Limb (tissue), 2 donors: ENCODE results near the gene SMIM10.
A peak's percentile ranks its signal among the peaks of the same experiment; 100 is the strongest.
"Not testable (repeated sequence)": the region's sequence is repeated elsewhere in the genome, so short reads cannot be mapped to it uniquely, and the experiment has no call there.

Source experiments
- DNase-seq, 2 donors: peaks; one replicate each; pipeline ENCODE4 v3.0.0-alpha.2; 2016; ENCODE audit errors: extremely low spot score in 2 of 2

Gene SMIM10

DNA sequence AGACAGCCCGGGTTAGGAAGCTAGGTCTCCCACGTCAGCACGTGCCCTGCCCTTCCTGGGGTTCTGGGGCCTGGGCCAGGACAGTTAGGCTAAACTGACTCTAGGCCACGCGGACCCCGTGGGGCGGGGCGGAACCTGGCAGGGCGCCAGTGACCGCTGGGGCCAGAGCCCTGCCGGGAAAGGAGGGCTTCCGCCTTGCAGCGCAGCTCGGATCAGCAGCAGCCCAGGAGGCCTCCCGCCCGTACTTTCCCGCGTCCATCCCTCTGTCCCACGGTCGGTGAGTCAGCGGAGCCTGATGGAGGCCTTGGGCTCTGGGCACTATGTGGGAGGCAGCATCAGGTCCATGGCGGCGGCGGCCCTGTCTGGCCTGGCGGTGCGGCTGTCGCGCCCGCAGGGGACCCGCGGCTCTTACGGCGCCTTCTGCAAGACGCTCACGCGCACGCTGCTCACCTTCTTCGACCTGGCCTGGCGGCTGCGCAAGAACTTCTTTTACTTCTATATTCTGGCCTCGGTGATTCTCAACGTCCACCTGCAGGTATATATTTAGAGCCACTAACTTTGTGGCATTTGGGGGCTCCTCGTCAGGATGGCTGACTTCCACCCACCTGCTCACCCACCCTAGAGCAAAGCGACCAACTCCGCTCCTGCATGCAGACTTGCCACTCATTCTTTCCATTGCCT lies at the start of gene SMIM10:
SMIM10 (plus strand) TSS at position 191 of the 681 bp plus-strand sequence; CDS start at position 296, 105 bp downstream.
- peak in 1 of 2 donors; percentile 66 for DNase-seq

DNA sequence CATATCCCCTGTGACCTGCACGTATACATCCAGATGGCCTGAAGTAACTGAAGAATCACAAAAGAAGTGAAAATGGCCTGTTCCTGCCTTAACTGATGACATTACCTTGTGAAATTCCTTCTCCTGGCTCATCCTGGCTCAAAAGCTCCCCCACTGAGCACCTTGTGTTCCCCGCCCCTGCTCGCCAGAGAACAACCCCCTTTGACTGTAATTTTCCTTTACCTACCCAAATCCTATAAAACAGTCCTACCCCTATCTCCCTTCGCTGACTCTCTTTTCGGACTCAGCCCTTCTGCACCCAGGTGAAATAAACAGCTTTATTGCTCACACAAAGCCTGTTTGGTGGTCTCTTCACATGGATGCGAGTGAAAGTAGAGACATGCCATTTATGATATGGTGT lies 44.4 kb upstream of the SMIM10 start:
- not testable (repeated sequence) for DNase-seq

DNA sequence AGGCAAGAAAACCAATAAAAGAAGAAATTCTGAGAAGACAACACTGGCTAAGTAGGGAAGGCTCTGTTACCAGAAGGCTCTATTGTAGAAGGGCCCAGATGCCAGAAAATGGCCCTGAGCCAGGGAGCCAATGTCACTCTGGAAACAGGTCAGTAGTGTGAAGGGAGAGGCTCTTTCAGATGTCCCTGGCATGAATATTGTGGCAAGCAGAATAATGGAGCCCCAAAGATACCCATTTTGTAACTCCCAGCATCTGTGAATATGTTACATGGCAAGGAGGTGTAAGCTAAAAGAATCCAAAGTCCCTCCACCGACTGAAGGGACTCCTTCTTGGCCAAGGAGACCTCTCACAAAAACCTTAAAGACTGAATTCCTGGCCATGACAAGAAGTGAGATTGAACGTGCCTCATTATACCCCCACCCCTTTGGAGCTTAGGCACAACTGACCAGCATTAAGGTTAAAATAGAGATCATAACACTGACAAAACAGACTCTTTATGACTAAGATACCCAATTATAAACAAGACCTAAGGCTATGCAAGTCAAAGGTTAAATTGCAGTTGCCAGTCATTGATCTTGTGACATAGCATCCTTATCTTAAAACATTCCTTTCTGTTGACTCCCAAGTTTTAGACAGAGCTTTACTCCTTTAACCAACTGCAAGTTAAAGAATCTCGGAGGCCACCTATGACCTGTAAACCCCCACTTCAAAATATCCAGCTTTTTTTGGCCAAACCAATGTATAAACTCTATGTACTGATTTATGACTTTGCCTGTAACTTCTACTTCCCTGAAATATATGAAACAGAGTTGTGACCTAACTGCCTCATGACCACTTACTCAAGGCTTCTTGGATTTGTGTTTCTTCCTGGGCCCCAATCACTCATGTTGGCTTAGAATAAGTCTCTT lies 42.2 kb upstream of the SMIM10 start:
- DNase-seq: no peak

DNA sequence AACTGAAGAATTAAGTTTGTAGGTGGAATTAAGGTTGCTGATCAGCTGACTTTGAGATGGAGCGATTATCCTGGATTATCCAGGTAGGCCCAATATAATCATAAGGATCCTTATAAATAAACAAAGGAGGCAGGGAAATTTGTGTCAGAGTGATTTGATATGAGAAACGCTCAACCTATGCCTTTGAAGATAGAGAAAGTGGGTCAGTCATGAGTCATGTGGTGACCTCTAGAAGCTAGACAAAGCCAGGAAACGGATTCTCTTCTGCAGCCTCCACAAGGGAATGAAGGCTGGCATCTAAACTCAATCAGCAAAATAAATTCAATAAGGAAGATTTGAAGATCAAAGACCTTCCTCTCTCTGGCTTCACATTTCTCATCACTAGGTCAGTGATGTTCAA lies 41.5 kb upstream of the SMIM10 start:
- DNase-seq: no peak

DNA sequence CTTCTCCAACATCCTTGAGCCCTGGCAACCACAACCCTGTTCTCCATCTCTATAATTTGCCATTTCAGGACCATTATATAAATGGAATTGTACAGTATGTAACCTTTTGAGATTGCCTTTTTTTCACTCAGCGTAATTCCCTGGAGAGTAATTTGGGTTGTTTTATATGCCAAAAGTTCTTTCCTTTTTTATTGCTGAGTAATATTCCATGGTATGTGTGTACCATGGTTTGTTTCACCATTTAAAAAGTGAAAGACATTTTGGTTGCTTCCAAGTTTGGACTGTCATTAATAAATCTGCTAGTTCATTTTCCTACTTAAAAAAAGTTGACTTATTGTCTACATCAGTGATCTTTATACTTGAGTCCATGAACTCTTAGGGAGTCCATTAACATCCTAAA lies 33.0 kb upstream of the SMIM10 start:
- DNase-seq: no peak

DNA sequence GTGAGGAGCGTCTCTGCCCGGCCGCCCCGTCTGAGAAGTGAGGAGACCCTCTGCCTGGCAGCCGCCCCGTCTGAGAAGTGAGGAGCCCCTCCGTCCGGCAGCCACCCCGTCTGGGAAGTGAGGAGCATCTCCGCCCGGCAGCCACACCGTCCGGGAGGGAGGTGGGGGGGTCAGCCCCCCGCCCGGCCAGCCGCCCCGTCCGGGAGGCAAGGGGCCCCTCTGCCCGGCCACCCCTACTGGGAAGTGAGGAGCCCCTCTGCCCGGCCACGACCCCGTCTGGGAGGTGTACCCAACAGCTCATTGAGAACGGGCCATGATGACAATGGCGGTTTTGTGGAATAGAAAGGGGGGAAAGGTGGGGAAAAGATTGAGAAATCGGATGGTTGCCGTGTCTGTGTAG lies 30.4 kb upstream of the SMIM10 start:
- not testable (repeated sequence) for DNase-seq

DNA sequence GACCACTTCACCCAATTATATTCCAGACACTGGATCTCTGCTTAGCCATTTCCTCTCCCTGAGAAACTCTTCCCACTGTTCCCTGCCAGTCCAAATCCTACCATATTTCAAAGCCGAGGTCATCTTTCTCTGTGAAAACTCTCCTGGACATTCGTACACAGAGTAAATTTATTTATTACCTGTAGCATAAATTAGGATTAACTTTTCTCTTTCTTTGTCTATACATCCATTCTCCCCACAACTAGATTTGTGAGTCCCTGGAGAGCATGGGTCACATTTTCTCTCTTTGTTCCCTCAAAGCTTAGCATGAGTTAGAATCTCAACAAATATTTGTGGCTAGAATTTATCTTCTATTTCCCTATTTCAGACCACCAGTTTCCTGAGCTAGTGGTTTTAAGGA lies 27.8 kb upstream of the SMIM10 start:
- DNase-seq: no peak

DNA sequence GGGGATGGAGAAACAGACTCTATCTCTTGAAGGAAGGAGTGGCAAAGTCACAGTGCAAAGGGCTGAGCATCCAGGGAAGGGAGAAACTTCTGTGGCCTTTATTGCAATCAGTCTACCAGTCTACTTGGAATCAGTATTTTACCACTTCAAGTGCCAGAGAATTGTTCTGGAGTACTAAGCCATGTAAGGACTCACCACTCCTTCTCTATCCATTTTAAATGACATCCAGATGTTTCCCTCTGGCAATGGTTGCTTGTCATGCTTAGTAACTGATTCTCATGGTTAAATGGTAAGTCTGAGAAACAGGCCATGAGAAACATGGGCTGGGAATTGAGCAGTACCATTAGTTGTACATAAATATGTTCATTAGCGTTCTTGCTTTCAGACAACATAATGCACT lies 21.1 kb upstream of the SMIM10 start:
- DNase-seq: peak in 1 of 2 donors; percentile 16

DNA sequence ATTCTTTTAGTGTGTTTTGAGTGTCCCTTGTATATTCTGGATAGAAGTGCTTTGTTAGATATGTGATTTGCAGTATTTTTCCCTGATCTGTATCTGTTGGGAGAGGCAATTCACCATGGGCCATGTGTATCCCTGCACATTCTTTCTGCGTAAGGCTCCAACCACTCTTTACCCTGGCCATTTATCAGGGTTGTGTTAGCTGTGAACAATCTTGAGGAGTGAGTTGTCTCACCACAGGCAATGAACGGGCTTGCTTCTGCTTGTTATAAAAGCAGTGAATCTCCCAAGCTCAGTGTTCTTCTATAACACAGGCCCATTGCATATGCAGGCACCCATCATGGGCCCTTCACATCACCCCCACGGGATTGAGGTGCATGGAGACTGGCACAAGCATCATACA lies 18.9 kb upstream of the SMIM10 start:
- DNase-seq: no peak

DNA sequence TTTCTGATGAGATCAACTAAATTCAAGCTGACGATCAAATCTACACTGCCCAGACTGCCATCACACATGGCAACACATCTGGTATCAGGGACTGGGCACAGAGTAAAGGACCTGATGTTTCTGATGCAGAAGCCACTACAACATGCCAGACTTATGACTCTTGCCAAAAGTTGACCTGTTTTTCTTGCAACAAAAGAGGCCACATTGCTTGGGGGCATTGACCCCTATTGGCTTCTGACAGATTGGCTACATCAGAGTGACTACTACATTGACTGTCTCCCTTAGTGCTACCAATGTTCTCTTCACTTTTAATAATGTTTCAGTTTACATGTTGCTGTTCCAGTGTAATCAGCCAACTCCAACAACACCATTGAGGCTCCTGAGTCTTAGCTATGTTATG lies 15.3 kb upstream of the SMIM10 start:
- DNase-seq: no peak

DNA sequence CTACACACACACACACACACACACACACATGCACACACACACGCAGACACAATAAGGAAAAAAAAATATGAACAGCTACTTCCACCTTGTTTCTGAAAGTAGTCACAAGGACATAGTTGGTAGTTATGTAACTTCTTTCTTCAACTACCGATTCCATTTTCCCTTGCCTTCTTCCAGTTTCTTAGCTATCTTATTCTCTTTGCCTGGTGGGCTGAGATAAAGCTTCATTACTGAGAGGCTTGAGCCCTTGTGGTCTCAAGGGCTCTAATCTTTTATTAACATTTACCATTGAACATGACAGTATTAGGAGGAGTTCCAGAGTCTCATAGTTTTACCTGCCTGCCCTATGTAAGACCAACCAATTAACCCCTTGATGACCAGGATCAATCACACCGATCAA lies 8.9 kb upstream of the SMIM10 start:
- DNase-seq: no peak

DNA sequence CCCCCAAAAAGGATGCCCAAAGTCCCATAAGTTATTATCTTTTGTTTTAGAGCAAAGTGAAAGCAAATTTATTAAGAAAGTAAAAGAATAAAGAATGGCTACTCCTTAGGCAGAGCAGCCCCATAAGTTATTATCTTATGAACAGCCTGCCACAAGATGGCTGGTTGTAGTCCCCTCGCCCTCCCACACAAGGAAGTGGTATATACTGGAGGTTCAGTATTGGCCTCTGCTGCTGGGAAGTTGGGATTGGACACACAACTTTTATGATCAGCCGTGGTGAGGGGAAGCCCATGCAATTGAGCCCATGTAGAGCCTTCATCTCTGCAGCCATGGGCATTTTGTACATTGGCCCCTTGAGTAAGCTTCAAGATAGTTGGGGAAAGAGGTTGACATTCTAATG lies 8.0 kb upstream of the SMIM10 start:
- no peak for DNase-seq

DNA sequence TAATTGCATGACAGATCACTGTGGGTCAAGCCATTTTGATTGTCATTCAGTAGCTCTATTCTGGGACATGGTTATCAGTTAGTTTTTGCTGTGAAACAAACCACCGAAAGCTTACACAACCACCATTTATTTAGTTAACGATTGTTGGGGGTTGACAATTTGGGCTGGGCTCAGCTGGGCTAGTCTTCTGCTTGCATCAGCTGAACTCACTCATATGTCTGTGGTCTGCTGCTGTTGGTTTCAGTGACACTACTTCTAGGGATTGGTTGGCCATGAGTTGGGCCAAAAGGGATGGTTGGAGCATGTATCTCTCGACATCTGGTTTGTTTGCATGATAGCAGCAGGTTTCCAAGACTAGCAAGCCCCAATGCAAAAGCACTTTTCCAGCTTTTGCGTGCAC lies 5.3 kb upstream of the SMIM10 start:
- no peak for DNase-seq

DNA sequence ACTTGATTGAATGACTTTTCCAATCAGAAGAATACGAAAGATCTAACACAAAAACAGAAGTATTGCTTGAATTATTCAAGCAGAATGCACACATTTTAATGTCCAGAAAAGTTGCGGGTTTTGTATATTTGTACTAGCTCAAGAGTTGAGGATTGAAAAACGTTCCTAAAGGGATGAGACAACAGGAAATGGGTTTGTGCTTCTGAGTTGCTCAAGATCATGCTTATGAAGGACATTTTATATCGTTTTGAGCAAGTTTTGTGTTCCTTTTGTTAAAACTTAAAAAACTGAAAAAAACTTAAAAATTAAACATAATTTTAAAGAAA lies 353 bp upstream of the SMIM10 start:
- DNase-seq: no peak

DNA sequence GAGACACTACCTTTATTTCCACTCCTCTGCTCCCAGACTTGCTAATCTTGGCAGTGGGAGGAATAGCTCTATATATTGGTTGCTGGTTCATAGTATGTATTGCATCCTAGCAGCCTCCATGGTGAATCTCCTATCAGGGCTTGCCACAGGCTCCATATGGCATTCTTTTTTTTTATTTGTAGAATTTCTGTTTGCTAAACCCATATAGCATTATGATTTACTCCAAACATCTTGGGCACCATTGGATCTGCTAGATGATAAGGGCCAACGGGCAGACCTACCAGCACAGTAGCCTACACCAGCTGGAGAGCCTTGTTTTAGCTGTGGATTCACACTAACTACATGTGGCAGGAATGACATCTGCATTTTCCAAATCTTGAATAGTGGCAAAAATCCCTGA lies 6.9 kb downstream of the SMIM10 start:
- no peak for DNase-seq

DNA sequence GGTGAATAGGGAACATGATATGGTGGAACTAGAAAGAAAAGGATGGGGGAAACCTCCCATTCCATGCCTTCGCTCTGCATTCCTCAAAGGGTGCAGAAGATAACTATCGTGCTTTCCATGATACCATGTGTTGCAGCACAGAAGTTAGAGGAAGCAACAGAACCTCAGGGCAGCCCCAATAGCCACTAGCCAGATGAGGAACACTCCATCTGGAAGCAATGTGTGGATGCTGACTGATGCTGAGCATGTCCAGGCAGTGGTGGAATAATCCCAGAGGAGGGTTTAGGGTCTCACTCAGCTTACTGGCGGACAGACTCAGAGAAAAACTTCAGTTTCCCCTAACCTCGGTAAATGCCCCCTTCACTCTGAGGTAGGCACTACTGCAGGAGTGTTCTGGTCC lies 7.5 kb downstream of the SMIM10 start:
- DNase-seq: no peak

DNA sequence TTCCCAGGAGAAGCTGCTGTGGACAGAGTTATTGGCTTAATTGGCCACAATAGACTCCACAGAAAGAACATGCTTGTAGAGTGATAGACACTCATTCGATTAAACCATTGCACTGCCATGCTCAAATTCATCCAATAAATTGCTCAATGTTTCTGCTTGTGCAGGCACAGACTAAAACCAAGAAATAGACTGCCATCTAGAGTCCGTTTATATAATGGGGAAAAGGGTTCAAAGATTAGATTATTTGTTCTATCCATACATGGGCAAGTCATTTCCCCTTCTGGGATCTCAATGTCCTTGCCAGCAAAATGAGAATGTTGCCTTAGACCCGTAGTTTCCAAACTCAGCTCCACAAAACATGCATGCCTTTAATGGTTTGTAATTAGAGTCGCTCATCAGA lies 8.7 kb downstream of the SMIM10 start:
- peak in 1 of 2 donors; percentile 48 for DNase-seq

DNA sequence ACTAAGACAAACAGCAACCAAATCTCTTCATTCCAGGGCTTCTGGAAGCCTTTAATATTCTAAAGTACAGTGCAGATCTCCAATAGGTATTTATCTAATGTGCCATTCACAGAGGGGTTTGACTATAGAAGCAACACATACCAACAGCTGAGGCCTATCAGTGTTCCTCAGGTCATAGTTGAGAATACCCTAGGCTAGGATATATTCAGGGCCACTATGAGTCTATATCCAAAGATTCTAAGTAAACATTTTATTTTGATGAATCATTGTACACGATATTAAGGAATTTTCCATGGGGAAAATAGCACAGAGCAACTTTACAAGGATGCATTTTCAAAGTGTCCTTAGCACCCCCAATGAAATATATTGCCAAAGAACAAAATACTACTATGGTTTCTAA lies 9.7 kb downstream of the SMIM10 start:
- DNase-seq: no peak

DNA sequence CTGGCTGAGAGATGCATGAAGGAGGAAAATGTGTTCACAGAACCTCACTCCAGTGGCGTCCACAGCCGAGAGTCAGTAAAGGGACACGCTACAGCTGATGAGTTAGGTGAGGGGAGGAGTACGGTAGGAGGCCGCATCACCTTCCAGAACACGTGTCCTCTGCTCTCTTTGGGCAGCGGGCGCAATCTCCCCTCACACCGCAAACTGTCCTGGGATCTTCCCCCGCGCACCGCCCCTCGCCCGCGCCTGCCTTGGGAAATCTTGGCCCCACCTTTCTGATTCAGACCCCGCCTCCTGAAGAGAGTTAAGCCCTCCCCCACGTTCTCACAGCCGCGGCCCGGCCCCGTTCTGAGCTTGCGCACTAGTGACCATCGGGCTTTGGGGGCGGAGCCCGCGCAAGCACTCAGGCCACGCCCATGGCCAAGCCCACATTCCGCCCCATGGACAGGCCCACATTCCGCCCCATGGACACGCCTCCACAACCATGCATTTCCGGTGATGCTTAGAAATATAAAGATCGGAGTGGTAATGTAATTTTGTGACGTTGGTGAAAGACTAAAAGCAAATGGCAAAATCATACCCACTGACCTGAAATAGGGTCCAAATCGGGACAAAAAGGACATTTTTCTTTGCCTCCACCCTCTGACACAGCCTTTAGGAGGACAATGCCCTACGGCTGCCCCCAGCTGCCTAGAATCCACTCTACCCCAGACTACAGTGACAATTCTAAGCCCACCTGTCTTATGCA lies 13.3 kb downstream of the SMIM10 start:
- peak; percentile 85 to 91 for DNase-seq

DNA sequence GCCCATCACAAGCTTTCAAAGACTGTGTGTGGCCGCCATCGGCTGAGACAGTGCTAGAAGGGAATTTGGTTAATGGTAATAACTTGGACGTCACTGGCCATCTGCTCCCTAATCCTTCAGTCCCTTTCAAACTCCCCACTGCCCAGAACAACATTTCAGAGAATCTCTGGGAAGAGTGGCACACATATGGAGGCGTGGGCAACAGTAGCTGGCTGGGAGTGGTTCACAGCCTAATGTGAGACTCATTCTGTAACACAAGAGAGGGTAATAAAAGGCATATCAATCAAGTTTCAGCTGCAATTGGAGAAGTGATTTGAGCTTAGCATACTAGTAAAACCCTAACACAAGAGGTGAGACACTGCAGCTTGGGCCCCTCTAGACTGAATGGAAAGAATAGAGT lies 15.4 kb downstream of the SMIM10 start:
- no peak for DNase-seq

DNA sequence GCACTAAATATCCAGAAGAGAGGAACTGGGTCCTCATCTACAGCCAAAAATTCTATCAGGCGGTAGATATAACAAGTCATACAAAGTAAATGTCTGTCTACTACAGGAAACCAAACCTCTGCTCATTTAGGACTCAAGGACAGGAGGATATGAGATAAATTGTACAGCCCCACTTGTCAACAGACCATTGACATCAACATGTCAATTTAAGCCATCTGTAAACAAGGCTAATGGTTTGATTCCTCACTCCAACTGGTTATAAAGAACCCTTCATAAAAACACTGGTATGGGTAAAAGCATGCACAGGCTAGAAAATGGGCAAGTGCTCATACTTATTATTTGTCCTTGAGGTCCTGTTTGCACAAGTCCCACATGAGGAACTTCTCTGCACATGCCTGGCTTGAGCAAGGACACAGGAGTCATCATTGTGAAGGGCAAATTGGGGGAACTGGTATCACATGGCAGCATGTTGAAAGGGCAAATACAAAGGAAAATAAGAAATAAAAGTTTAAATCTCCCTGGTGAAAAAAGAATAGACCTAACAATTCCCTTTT lies 18.3 kb downstream of the SMIM10 start:
- DNase-seq: no peak

DNA sequence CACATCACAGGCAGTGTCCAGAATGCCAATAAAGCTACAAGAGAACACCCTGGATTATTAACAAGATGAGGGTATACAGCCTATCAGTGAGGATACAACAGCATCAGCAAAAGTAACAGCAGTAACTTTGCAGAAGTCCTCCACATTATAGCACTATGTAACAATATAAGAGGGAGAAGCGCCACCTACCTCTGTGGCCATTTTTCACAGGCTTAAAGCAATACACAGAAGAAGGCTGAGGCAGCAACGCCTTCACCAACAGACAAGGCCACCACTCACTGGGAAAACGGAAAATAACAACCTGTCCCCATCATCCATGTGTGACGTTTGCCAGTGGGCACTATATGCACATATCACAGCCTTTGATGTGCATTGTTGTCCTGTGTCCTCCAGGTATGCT lies 19.0 kb downstream of the SMIM10 start:
- no peak for DNase-seq
